Lower leg skin (tissue), 3 donors: ENCODE results near the gene GRIP1.

Experiments used
- POLR2A ChIP-seq, 2 donors: fragments of 450-650 bp; IDR thresholded peaks; one replicate each; pipeline ENCODE4 v1.6.1; 2016 to 2017; ENCODE audit warnings: antibody characterized with exemption in 2 of 2, mild to moderate bottlenecking in 1 of 2, moderate library complexity in 1 of 2
- TF ChIP-seq, protein P1 (sequence below), 3 donors: fragments of 450-650 bp; IDR thresholded peaks; one replicate each; pipeline ENCODE4 v1.5.1; 2016; ENCODE audit warnings: antibody characterized with exemption in 3 of 3, mild to moderate bottlenecking in 3 of 3, moderate library complexity in 2 of 3

DNA sequence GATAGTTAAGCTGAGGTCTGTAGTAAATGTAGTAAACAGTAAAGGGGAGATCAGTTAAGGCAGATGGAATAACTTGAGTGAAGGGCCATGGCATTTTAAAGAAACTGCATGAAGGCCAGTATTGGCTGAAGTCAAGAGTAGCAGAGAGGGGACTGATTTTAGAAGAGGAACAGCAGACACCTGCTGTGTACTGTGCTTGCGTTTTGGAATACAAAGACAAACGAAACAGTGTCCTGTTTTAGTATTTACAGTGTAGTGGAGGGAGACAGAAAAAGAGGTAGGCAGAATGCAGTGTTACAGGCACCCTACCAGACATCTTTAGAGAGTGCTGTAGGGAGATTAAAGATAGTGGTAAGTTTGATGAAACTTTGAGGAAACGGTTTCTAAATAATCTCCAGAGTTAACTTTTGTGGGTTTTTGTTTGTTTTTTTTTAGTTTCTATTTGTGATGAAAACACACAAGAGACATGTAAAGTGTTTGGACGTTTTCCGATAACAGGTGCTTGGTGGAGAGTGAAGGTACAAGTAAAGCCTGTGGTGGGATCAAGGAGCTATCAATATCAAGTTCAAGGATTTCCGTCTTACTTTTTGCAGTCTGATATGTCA, 374.5 kb downstream of the GRIP1 start:
- TF ChIP-seq, protein P1, sequence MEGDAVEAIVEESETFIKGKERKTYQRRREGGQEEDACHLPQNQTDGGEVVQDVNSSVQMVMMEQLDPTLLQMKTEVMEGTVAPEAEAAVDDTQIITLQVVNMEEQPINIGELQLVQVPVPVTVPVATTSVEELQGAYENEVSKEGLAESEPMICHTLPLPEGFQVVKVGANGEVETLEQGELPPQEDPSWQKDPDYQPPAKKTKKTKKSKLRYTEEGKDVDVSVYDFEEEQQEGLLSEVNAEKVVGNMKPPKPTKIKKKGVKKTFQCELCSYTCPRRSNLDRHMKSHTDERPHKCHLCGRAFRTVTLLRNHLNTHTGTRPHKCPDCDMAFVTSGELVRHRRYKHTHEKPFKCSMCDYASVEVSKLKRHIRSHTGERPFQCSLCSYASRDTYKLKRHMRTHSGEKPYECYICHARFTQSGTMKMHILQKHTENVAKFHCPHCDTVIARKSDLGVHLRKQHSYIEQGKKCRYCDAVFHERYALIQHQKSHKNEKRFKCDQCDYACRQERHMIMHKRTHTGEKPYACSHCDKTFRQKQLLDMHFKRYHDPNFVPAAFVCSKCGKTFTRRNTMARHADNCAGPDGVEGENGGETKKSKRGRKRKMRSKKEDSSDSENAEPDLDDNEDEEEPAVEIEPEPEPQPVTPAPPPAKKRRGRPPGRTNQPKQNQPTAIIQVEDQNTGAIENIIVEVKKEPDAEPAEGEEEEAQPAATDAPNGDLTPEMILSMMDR (IDR thresholded peaks at IDR 0.05), result no peak
- no peak for TF ChIP-seq POLR2A (IDR thresholded peaks at IDR 0.05)
